HPDE6-E6E7 (cell line): ENCODE measurements around the gene MMP2.
A peak's percentile ranks its signal among the peaks of the same experiment; 100 is the strongest.

Experiments
- DNase-seq: peaks from one replicate; pipeline ENCODE4 v3.0.0; 2011; ENCODE audit warnings: missing footprints; ENCODE audit errors: extremely low spot score

MMP2 gene

DNA sequence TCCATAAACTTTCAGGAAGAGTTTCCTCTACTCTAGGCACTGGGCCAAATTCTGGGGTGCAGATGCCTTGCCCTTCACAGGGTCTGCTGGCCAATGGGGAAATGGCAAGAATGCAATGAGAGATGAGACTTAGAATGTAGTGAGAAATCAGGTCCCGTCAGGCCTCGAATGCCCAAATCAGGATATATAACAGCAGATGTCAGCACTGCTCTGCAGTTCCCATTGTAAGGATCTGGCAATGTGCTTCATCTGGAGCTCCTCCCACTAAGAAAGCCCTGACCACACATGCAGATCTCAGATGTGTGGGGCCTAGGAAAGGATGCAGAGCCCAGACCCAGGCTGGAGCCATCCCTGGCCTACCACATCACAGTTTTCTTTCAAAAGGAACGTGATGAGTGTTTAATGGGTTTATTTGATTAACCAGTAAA lies 16.0 kb downstream of the MMP2 start:
- peak; percentile 88 for DNase-seq

GRCh38 chr16:55495616-55496289 lies 16.8 kb downstream of the MMP2 start:
- no peak for DNase-seq

DNA sequence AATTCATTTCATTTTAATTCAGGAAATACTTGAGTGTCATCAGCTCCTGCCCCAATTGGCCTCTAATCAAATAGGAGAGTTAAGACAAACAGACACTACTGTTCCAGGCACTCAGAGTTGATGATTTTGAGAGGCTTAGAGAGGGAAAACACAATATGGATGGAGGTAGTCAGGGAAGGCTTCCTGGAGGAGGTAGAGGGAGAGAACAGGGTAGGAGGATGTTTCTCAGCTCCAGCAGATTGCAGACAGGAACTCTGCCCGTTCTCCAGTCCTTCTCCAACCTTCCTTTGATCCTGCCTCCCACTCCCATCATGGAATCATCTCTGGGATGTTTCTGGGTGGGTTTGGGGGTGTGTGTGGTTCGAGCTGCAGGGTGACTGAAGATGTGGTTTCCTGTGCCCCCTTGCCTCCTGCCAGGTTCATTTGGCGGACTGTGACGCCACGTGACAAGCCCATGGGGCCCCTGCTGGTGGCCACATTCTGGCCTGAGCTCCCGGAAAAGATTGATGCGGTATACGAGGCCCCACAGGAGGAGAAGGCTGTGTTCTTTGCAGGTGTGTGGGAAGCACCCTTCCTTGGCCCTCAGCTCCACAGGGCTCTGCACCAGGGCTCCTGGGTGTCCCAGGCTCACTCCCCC lies 17.6 kb downstream of the MMP2 start:
- no peak for DNase-seq

DNA sequence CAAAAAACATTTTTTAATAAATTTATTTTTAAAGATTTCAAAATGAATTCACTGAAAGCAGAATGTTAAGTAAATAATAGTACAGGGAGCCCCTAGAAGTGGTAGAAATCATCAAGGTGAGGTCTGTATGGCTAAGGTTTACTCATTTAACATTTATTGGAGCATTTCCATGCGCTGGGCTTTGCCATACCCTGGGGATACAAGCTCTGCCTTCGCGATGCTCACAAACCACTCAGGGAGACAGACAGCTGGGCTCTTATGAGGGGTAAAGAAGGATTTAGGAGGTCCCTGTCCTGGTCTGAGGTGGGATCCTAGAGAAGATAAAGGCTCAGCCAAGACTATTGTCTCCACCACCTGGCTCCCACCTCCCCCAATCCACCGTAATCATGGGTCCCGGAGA lies 18.6 kb downstream of the MMP2 start:
- DNase-seq: no peak

- DNase-seq: no peak
These were observed 19.1 kb downstream of the MMP2 start for GRCh38 chr16:55498101-55498500.

- DNase-seq: no peak
These were observed 20.3 kb downstream of the MMP2 start for GRCh38 chr16:55499281-55499680.

- DNase-seq: peak; percentile 80
These were observed 21.0 kb downstream of the MMP2 start for GRCh38 chr16:55499951-55500529.

GRCh38 chr16:55500530-55501011 lies 21.6 kb downstream of the MMP2 start:
- DNase-seq: no peak

DNA sequence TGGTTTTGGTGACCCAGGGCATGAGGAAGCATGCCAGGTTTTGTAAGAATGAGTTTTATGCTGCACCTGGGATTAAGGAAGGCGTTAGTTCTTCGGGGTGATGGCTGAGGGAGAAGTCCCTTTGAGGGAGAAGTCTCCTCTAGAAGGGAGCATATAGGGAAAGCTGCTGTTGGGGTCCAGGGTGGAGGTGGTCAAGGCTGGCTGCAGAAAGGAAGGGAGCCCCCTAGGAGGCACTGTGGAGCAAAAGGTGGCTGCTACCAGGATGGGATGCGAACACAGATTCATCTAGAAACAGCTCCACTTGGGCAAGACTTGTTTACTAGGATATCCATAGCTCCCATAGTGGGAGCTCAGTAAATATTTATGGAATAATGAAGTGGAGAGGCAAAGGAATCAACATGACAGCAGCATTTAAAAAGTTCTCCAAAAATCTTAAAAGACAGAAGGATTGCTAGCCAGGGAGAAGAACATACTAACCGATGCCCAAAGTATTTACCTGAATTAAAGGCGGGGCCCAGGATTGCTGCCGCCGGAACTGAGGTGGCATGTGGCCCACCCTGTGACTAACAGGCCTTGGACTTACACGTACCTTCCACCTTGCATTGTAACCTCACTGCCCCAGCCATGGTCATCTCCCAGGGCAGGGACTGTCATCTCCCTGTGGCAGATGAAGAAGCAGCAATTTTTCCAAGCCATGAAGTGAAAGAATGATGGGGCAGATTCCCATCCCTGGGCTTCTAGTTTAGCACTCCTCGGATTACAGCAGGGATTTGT lies 22.7 kb downstream of the MMP2 start:
- no peak for DNase-seq

- DNase-seq: no peak
These were observed 23.9 kb downstream of the MMP2 start for GRCh38 chr16:55502801-55503366.

DNA sequence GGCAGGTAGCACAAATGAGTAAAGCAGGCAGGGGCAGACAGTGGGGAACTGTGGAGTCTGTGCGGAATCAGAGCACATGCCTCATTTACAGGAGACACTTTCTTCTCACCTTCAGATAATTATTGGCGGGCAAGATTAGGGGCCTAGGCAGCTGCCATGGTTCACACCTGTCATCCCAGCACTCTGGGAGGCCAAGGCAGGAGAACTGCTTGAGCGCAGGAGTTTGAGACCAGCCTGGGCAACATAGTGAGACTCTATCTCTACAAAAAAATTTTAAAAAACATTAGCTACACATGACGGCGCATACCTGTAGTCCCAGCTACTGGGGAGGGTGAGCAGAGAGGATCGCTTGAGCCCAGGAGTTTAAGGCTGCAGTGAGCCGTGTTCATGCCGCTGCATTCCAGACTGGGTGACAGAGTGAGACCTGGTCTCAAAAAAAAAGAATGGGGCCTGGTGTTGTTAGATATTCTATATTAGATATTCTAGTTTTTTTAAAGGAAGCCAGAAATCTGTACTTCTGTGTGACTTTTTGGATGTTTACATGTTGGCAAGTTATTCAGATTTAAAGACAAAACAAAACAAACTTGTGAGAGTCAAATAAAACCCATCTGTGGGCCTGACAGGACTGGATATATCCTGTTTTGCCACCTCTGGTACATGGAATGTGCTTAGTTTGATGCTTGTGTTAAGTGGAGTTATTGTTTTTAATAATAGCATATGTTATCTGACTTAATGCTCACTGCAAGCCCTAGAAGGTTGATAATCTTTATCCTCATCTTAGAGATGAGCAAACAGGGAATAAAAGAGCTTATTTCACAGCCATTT lies 24.9 kb downstream of the MMP2 start:
- DNase-seq: no peak

GRCh38 chr16:55505333-55506015 lies 26.5 kb downstream of the MMP2 start:
- DNase-seq: no peak

GRCh38 chr16:55506083-55506482 lies 27.1 kb downstream of the MMP2 start:
- DNase-seq: no peak

DNA sequence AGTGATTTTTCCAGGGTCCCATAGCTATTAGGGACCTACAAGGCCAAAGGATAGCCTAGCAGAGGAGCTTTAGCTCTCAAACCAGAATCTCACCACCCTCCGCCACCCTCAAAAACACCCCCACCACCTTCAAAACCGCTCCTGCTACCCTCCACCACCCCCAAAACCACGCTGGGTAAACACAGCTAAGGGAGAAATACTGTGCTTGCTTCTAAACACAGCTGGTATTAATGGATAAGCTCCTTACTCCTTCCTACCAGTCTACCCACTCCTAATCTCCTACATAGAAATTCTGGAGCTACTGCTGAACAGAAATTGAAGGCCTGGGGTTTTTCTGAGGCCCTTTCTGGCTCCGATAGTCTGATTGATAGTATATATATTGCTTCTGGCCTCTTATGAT lies 27.7 kb downstream of the MMP2 start:
- DNase-seq: no peak

DNA sequence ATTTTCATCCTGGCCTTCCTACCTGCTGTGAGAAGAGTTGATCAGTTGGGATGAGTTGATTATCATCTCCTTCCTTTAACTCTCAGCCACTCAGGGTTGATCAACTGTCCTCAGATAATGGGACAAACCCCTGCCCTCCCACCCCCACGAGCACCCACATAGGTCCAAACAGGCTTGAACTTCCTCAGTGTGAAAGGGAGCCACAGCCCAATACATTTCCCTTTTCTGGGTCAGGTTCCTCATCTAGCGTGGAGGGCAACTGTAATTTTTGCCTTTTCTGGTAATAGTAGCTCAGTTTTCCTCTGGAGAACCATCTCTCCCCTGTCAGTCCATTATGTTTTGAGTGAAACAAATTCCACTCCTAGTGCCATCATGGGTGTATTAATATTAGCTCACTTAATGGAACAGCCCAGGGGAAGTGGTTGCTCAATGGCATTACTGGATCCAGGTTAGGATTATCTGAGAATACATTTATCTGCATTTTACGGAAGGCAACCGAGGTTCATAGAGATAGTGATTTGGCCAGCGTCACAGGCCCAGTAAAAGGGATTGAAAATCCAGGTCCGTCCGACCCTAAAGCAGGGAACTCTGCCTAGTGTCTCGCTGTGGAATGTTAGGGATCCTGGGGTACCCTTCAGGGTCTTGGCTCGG lies 29.4 kb downstream of the MMP2 start:
- DNase-seq: no peak

GRCh38 chr16:55508941-55509931 lies 30.2 kb downstream of the MMP2 start, which contains the start of gene LPCAT2:
Gene LPCAT2 (plus strand): TSS chr16:55509072. CDS start chr16:55509182, 110 bp downstream.
- DNase-seq: peak; percentile 95

DNA sequence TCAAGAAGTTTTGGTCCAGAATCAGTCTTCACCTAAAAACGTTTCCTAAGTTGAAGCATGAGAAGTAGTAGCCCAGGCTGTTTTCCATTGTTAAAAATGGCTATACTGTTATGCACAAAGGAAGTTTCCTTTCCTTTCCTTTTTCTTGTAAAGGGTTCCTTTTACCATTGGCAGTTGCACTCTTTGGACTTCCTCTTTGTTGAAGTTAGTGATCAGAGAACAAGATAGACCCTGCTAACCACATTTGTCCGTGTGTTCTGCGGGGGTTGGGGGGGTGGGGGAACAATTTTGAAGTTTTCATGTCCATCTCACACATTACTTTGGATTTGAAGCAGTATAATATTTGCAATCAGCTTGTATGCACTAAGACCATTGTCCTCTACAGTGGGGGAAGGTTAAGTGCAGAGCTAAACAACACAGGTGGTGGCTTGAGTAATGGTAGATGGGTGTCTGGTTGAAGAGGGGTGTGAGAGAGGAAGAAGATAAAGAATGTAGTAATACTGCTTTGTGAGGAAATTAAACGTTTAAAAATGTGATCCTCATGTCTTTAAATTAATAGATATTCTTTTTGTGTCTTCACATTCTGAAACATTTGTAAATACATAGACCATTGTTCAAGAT lies 31.3 kb downstream of the MMP2 start:
- DNase-seq: no peak

DNA sequence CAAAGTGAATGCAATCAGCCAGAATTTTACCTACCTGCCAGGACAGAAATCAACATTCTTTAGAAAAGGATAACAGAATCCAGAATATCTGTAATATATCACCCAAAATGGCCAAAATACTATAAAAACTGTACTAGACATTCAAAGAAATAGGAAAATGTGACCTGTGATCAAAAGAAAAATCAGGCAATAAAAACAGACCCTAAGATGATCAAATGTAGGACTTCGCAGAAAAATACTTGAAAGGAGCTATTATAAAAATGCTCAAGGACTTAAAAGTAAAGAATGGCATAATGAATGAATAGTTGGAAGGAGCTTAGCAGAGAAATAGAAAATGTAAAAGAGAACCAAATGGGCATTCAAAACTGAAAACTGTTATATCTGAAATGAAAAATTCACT lies 33.9 kb downstream of the MMP2 start:
- DNase-seq: no peak
